Trophoblast cell (in vitro differentiated cells and primary cell): ENCODE results near the gene PNISR.

ENCODE experiments used
- DNase-seq, 2 donors: peaks; one replicate each; pipeline ENCODE4 v3.0.0-alpha.2; 2016
- H2AFZ ChIP-seq: 2 replicates; pipeline ENCODE4 v1.6.1; 2013; ENCODE audit warnings: low read length, moderate library complexity, mild to moderate bottlenecking; ENCODE audit not compliant: insufficient read depth, poor library complexity
- H2AK5ac ChIP-seq: 2 replicates; pipeline ENCODE4 v1.6.1; 2013; ENCODE audit warnings: mild to moderate bottlenecking, low read length
- H2BK120ac ChIP-seq: 2 replicates; pipeline ENCODE4 v1.6.1; 2013; ENCODE audit warnings: low read length, mild to moderate bottlenecking, moderate library complexity; ENCODE audit not compliant: insufficient read depth, poor library complexity
- H2BK12ac ChIP-seq: 2 replicates; pipeline ENCODE4 v1.6.1; 2013; ENCODE audit warnings: mild to moderate bottlenecking, low read length, moderate library complexity
- H2BK5ac ChIP-seq: 2 replicates; pipeline ENCODE4 v1.6.1; 2013; ENCODE audit warnings: low read length, low read depth, moderate library complexity, mild to moderate bottlenecking; ENCODE audit not compliant: poor library complexity
- H3K14ac ChIP-seq: 2 replicates; pipeline ENCODE4 v1.6.1; 2013; ENCODE audit warnings: mild to moderate bottlenecking, low read length
- H3K18ac ChIP-seq: 2 replicates; pipeline ENCODE4 v1.6.1; 2013; ENCODE audit warnings: mild to moderate bottlenecking, low read length
- H3K23ac ChIP-seq: 2 replicates; pipeline ENCODE4 v1.6.1; 2013; ENCODE audit warnings: low read length
- H3K27ac ChIP-seq: 2 replicates; pipeline ENCODE4 v1.5.1; 2013; ENCODE audit warnings: low read depth, mild to moderate bottlenecking, inconsistent platforms, low read length, moderate library complexity
- H3K27me3 ChIP-seq: 2 replicates; pipeline ENCODE4 v1.6.1; 2013; ENCODE audit warnings: inconsistent platforms, mild to moderate bottlenecking, low read length, moderate library complexity; ENCODE audit not compliant: insufficient read depth
- H3K36me3 ChIP-seq, 2 experiments: 1 replicate in 1 of 2; 2 replicates in 1 of 2; pipeline ENCODE4 v1.6.1; 2013; ENCODE audit warnings: low read length in 2 of 2, mild to moderate bottlenecking in 2 of 2, moderate library complexity in 1 of 2; ENCODE audit not compliant: insufficient read depth in 2 of 2, control insufficient read depth in 1 of 2
- H3K4ac ChIP-seq: 2 replicates; pipeline ENCODE4 v1.6.1; 2013; ENCODE audit warnings: low read depth, mild to moderate bottlenecking, low read length, moderate library complexity
- H3K4me1 ChIP-seq, 2 experiments: 1 replicate in 1 of 2; 2 replicates in 1 of 2; pipeline ENCODE4 v1.6.1; 2013; ENCODE audit warnings: low read length in 2 of 2, mild to moderate bottlenecking in 2 of 2, moderate library complexity in 1 of 2; ENCODE audit not compliant: insufficient read depth in 2 of 2, control insufficient read depth in 1 of 2
- H3K4me2 ChIP-seq: 2 replicates; pipeline ENCODE4 v1.6.1; 2013; ENCODE audit warnings: inconsistent platforms, mild to moderate bottlenecking, low read length, moderate library complexity
- H3K4me3 ChIP-seq: 2 replicates; pipeline ENCODE4 v1.5.1; 2013; ENCODE audit warnings: mild to moderate bottlenecking, low read depth, low read length, inconsistent platforms
- H3K79me1 ChIP-seq: one replicate; pipeline ENCODE4 v1.6.1; 2013; ENCODE audit warnings: low read length
- H3K79me2 ChIP-seq: 2 replicates; pipeline ENCODE4 v1.6.1; 2013; ENCODE audit warnings: low read length, mild to moderate bottlenecking; ENCODE audit not compliant: control insufficient read depth, insufficient read depth, poor library complexity
- H3K9ac ChIP-seq: 2 replicates; pipeline ENCODE4 v1.6.1; 2013; ENCODE audit warnings: mild to moderate bottlenecking, low read length
- H3K9me3 ChIP-seq: 2 replicates; pipeline ENCODE4 v1.6.1; 2013; ENCODE audit warnings: low read depth, mild to moderate bottlenecking, control low read depth, inconsistent platforms, low read length; ENCODE audit not compliant: insufficient read depth
- H4K12ac ChIP-seq: 2 replicates; pipeline ENCODE4 v1.6.1; 2013; ENCODE audit warnings: low read depth, mild to moderate bottlenecking, low read length, moderate library complexity
- H4K8ac ChIP-seq: 2 replicates; pipeline ENCODE4 v1.6.1; 2013; ENCODE audit warnings: low read depth, mild to moderate bottlenecking, low read length, moderate library complexity
- H4K91ac ChIP-seq: one replicate; pipeline ENCODE4 v1.6.1; 2013; ENCODE audit warnings: low read depth, mild to moderate bottlenecking, low read length, moderate library complexity
- WGBS: extraction: QIAGEN DNeasy Blood & Tissue Kit; methylation state at CpG from one replicate; pipeline ENCODE4 v1.1.7; 2013; ENCODE audit warnings: missing lambda C conversion rate; ENCODE audit not compliant: insufficient read length, insufficient coverage; ENCODE audit errors: extremely low coverage; 5-methylcytosine and 5-hydroxymethylcytosine counted together

The PNISR gene

GRCh38 chr6:99416226-99416625 is 8.9 kb downstream of the PNISR start:
- no peak for DNase-seq
- Histone ChIP-seq H3K23ac (no peak overlapping the region), H3K9ac (no peak overlapping the region), H3K4me3 (no peak overlapping the region), H2BK120ac (no peak overlapping the region), H3K4me1 (no peaks in the 10 kb centered on the region), H4K91ac (no peak overlapping the region), H3K14ac (no peak overlapping the region), H2BK12ac (no peak overlapping the region), H3K4me2 (no peak overlapping the region), H3K27ac (no peak overlapping the region), H3K4ac (no peak overlapping the region), H3K27me3 (no peaks in the 10 kb centered on the region), H3K9me3 (no peaks in the 10 kb centered on the region), H4K12ac (no peak overlapping the region), H2AK5ac (no peak overlapping the region), H4K8ac (no peak overlapping the region), H3K36me3 (peaks cover 2 to 4% of the 10 kb centered on the region in 2 experiments), H3K18ac (no peak overlapping the region), H3K79me1 (no peaks in the 10 kb centered on the region), H2BK5ac (no peak overlapping the region), H3K79me2 (peaks cover 2% of the 10 kb centered on the region), H2AFZ (no peak overlapping the region)
- no CpG with 5 or more reads among the region's 2 CpGs for WGBS

- no peak overlapping the region for H2AFZ ChIP-seq
- H3K14ac ChIP-seq = no peak overlapping the region
- no peak overlapping the region for H4K91ac ChIP-seq
- H3K4me1 ChIP-seq = no peaks in the 10 kb centered on the region
- no peak overlapping the region for H4K8ac ChIP-seq
- H2AK5ac ChIP-seq = no peak overlapping the region
- no peaks in the 10 kb centered on the region for H3K79me1 ChIP-seq
- H3K27ac ChIP-seq = no peak overlapping the region
- no peak overlapping the region for H2BK12ac ChIP-seq
- H3K9me3 ChIP-seq = no peaks in the 10 kb centered on the region
- H3K79me2 ChIP-seq = peaks cover 2% of the 10 kb centered on the region
- H3K4me2 ChIP-seq = no peak overlapping the region
- H3K23ac ChIP-seq = no peak overlapping the region
- no peak overlapping the region for H3K4ac ChIP-seq
- H3K9ac ChIP-seq = no peak overlapping the region
- H3K27me3 ChIP-seq = no peaks in the 10 kb centered on the region
- peaks cover 4 to 7% of the 10 kb centered on the region in 2 experiments for H3K36me3 ChIP-seq
- no peak overlapping the region for H4K12ac ChIP-seq
- H2BK5ac ChIP-seq = no peak overlapping the region
- no peak for DNase-seq
- H3K18ac ChIP-seq = no peak overlapping the region
- H3K4me3 ChIP-seq = no peak overlapping the region
- H2BK120ac ChIP-seq = no peak overlapping the region
These were observed 9.7 kb downstream of the PNISR start for GRCh38 chr6:99415446-99415845.

- H3K4me3 ChIP-seq = no peak overlapping the region
These were observed 13.0 kb downstream of the PNISR start for GRCh38 chr6:99412065-99412464.

GRCh38 chr6:99409672-99410071 is 15.4 kb downstream of the PNISR start:
- peaks cover 20 to 29% of the 10 kb centered on the region in 2 experiments for H3K36me3 ChIP-seq
- H2AFZ ChIP-seq = no peak overlapping the region
- no peak overlapping the region for H3K23ac ChIP-seq
- H3K18ac ChIP-seq = no peak overlapping the region
- H3K79me2 ChIP-seq = no peaks in the 10 kb centered on the region
- no peak overlapping the region for H3K27ac ChIP-seq
- no peaks in the 10 kb centered on the region for H3K27me3 ChIP-seq
- H4K12ac ChIP-seq = no peak overlapping the region
- no peaks in the 10 kb centered on the region for H3K4me1 ChIP-seq
- H2BK120ac ChIP-seq = no peak overlapping the region
- H3K4ac ChIP-seq = no peak overlapping the region
- H3K4me3 ChIP-seq = no peak overlapping the region
- no peak overlapping the region for H3K9ac ChIP-seq
- no peak overlapping the region for H4K91ac ChIP-seq
- H3K14ac ChIP-seq = no peak overlapping the region
- no peak overlapping the region for H2BK12ac ChIP-seq
- H2BK5ac ChIP-seq = no peak overlapping the region
- H3K79me1 ChIP-seq = no peaks in the 10 kb centered on the region
- H3K4me2 ChIP-seq = no peak overlapping the region
- H2AK5ac ChIP-seq = no peak overlapping the region
- no peak overlapping the region for H4K8ac ChIP-seq
- no peaks in the 10 kb centered on the region for H3K9me3 ChIP-seq
- no peak for DNase-seq

More at GRCh38 chr6:99412065-99412464, 13.0 kb downstream of the PNISR start:
- Histone ChIP-seq H2BK120ac (no peak overlapping the region), H2AK5ac (no peak overlapping the region), H3K36me3 (peaks cover 8 to 16% of the 10 kb centered on the region in 2 experiments), H2BK5ac (no peak overlapping the region), H3K9me3 (no peaks in the 10 kb centered on the region), H4K8ac (no peak overlapping the region), H3K23ac (no peak overlapping the region), H3K79me1 (no peaks in the 10 kb centered on the region), H3K4ac (no peak overlapping the region), H3K4me2 (no peak overlapping the region), H2AFZ (no peak overlapping the region), H2BK12ac (no peak overlapping the region), H3K4me1 (no peaks in the 10 kb centered on the region), H3K18ac (no peak overlapping the region), H3K27me3 (no peaks in the 10 kb centered on the region), H3K14ac (no peak overlapping the region), H3K9ac (no peak overlapping the region), H4K91ac (no peak overlapping the region), H3K79me2 (no peaks in the 10 kb centered on the region), H4K12ac (no peak overlapping the region), H3K27ac (no peak overlapping the region)
- no CpG with 5 or more reads among the region's 1 CpG for WGBS
- no peak for DNase-seq
